HG03460 (cell line): ENCODE measurements around the gene GSX2.
"Not testable (repeated sequence)": the region's sequence is repeated elsewhere in the genome, so short reads cannot be mapped to it uniquely, and the experiment has no call there.

Source experiments
- ATAC-seq: cut with Tn5 transposase; IDR thresholded peaks from one replicate; pipeline ENCODE4 v1.9.1; 2021; ENCODE audit not compliant: unreplicated experiment

Gene GSX2

GRCh38 chr4:54102531-54103106 is 2.7 kb downstream of the GSX2 start:
- ATAC-seq = no peak

GRCh38 chr4:54103190-54103574 is 3.2 kb downstream of the GSX2 start:
- no peak for ATAC-seq

- no peak for ATAC-seq
Measured at GRCh38 chr4:54104907-54105306, 4.9 kb downstream of the GSX2 start.

GRCh38 chr4:54107951-54108748 is 8.2 kb downstream of the GSX2 start:
- no peak for ATAC-seq

GRCh38 chr4:54109241-54110018 is 9.5 kb downstream of the GSX2 start:
- no peak for ATAC-seq

- ATAC-seq = no peak
Measured at GRCh38 chr4:54110019-54110416, 10.1 kb downstream of the GSX2 start.

- not testable (repeated sequence) for ATAC-seq
Measured at GRCh38 chr4:54113206-54113605, 13.2 kb downstream of the GSX2 start.

GRCh38 chr4:54116246-54116645 is 16.3 kb downstream of the GSX2 start:
- ATAC-seq = not testable (repeated sequence)

GRCh38 chr4:54118850-54119589 is 19.1 kb downstream of the GSX2 start:
- no peak for ATAC-seq

GRCh38 chr4:54120518-54120917 is 20.6 kb downstream of the GSX2 start:
- no peak for ATAC-seq

- no peak for ATAC-seq
Measured at GRCh38 chr4:54127660-54128059, 27.7 kb downstream of the GSX2 start.

GRCh38 chr4:54128694-54129093 is 28.7 kb downstream of the GSX2 start:
- ATAC-seq = not testable (repeated sequence)

GRCh38 chr4:54139332-54139731 is 39.4 kb downstream of the GSX2 start:
- ATAC-seq = no peak

- ATAC-seq = no peak
Measured at GRCh38 chr4:54140287-54140686, 40.3 kb downstream of the GSX2 start.

- no peak for ATAC-seq
Measured at GRCh38 chr4:54144199-54144598, 44.2 kb downstream of the GSX2 start.

GRCh38 chr4:54144661-54145171 is 44.8 kb downstream of the GSX2 start:
- ATAC-seq = no peak

GRCh38 chr4:54146139-54146538 is 46.2 kb downstream of the GSX2 start:
- no peak for ATAC-seq

- ATAC-seq = no peak
Measured at GRCh38 chr4:54149323-54149722, 49.4 kb downstream of the GSX2 start.
